SK-N-SH (cell line): ENCODE data around the gene SOS2. TPM values are rescaled to one million over a fixed set of nuclear protein-coding genes. Genes with fewer than 3 reads are reported as not detected.
A peak's percentile ranks its signal among the peaks of the same experiment; 100 is the strongest.

Experiments
- CTCF ChIA-PET: fragments of 300-600, 350-600 bp; formaldehyde crosslinking; extraction: SDS; loops from one replicate; lab custom pipeline; 2021; lab: Yijun Ruan, JAX
- POLR2A ChIA-PET: fragments of 350-600 bp; sonication (Branson Sonifier 250); formaldehyde crosslinking; extraction: SDS; loops from one replicate; lab custom pipeline; 2020; ENCODE audit warnings: antibody characterized with exemption, inconsistent platforms; lab: Yijun Ruan, JAX
- DNase-seq: peaks from one replicate; pipeline ENCODE4 v3.0.0; 2012
- H2AFZ ChIP-seq: fragments of 200-600 bp; sonication (generic); 2 replicates; pipeline ENCODE4 v1.8.1; 2016; ENCODE audit warnings: antibody characterized with exemption, mild to moderate bottlenecking, low read depth
- H3F3A ChIP-seq: fragments of 200-600 bp; sonication (generic); replicated peaks from 2 replicates; pipeline ENCODE3; 2016; ENCODE audit warnings: antibody characterized with exemption, mild to moderate bottlenecking; ENCODE audit not compliant: insufficient read depth
- H3K27ac ChIP-seq, 2 experiments: fragments of 200-500 bp in 1 of 2; fragments of 200-600 bp in 1 of 2; sonication (Bioruptor generic) in 1 of 2; sonication (generic), shearing (Covaris generic) in 1 of 2; 2 replicates each; pipeline versions ENCODE4 v1.5.1 to v1.6.1; 2014 to 2016; ENCODE audit warnings: low read depth in 2 of 2, inconsistent platforms in 1 of 2, low read length in 1 of 2, mild to moderate bottlenecking in 1 of 2, mixed read lengths in 1 of 2
- H3K27me3 ChIP-seq: fragments of 200-600 bp; sonication (generic), shearing (Covaris generic); 2 replicates; pipeline ENCODE4 v1.6.1; 2016; ENCODE audit warnings: mixed run types; ENCODE audit not compliant: insufficient read depth
- H3K36me3 ChIP-seq, 2 experiments: fragments of 200-500 bp in 1 of 2; fragments of 200-600 bp in 1 of 2; sonication (Bioruptor generic) in 1 of 2; sonication (generic) in 1 of 2; replicated peaks in 1 of 2; 2 replicates each; pipeline versions ENCODE3 to v1.5.1; 2014 to 2016; ENCODE audit warnings: low read length in 1 of 2, mild to moderate bottlenecking in 1 of 2; ENCODE audit not compliant: insufficient read depth in 2 of 2, control insufficient read depth in 1 of 2
- H3K4me1 ChIP-seq, 2 experiments: fragments of 200-500 bp in 1 of 2; fragments of 200-600 bp in 1 of 2; sonication (Bioruptor generic) in 1 of 2; sonication (generic), shearing (Covaris generic) in 1 of 2; 2 replicates each; pipeline versions ENCODE4 v1.5.1 to v1.6.1; 2014 to 2016; ENCODE audit warnings: low read depth in 1 of 2, low read length in 1 of 2, mixed run types in 1 of 2; ENCODE audit not compliant: insufficient read depth in 2 of 2, control insufficient read depth in 1 of 2
- H3K4me2 ChIP-seq: fragments of 200-600 bp; sonication (generic), shearing (Covaris generic); 2 replicates; pipeline ENCODE4 v1.6.1; 2017; ENCODE audit warnings: mixed run types
- H3K4me3 ChIP-seq, 2 experiments: fragments of 200-500 bp in 1 of 2; fragments of 200-600 bp in 1 of 2; sonication (Bioruptor generic) in 1 of 2; sonication (generic), shearing (Covaris generic) in 1 of 2; 2 replicates each; pipeline versions ENCODE4 v1.5.1 to v1.8.1; 2014 to 2016; ENCODE audit warnings: low read depth in 2 of 2, inconsistent platforms in 1 of 2, low read length in 1 of 2, mild to moderate bottlenecking in 1 of 2, mixed read lengths in 1 of 2, moderate library complexity in 1 of 2
- H3K79me2 ChIP-seq: fragments of 200-600 bp; sonication (generic); 2 replicates; pipeline ENCODE4 v1.8.1; 2017; ENCODE audit warnings: mild to moderate bottlenecking; ENCODE audit not compliant: insufficient read depth
- H3K9ac ChIP-seq: fragments of 200-600 bp; sonication (generic); 2 replicates; pipeline ENCODE4 v1.6.1; 2017; ENCODE audit warnings: mixed run types
- H3K9me2 ChIP-seq: fragments of 200-600 bp; sonication (generic); 2 replicates; pipeline ENCODE4 v1.6.1; 2017; ENCODE audit warnings: mixed run types
- H3K9me3 ChIP-seq: fragments of 200-600 bp; sonication (generic); 2 replicates; pipeline ENCODE4 v1.6.1; 2017; ENCODE audit warnings: mixed run types, mild to moderate bottlenecking, moderate library complexity
- H4K20me1 ChIP-seq: fragments of 200-600 bp; sonication (generic); 2 replicates; pipeline ENCODE4 v1.6.1; 2017; ENCODE audit warnings: mild to moderate bottlenecking, mixed run types; ENCODE audit not compliant: insufficient read depth
- CTCF ChIP-seq: fragments of 200-600 bp; sonication (generic); IDR thresholded peaks from 2 replicates; pipeline ENCODE4 v1.6.1; 2017; ENCODE audit warnings: antibody characterized with exemption, mild to moderate bottlenecking, moderate library complexity
- ELF1 ChIP-seq: IDR thresholded peaks from 2 replicates; pipeline ENCODE4 v1.4.0; 2012
- FOSL2 ChIP-seq: IDR thresholded peaks from 2 replicates; pipeline ENCODE4 v1.4.0; 2012; ENCODE audit warnings: low read depth, mild to moderate bottlenecking, moderate library complexity, borderline replicate concordance
- FOXM1 ChIP-seq: IDR thresholded peaks from 2 replicates; pipeline ENCODE4 v1.4.0; 2012; ENCODE audit warnings: low read depth, mild to moderate bottlenecking
- GABPA ChIP-seq: IDR thresholded peaks from 2 replicates; pipeline ENCODE4 v1.4.0; 2012; ENCODE audit warnings: low read depth, mild to moderate bottlenecking
- GATA2 ChIP-seq: sonication (generic); formaldehyde crosslinking; IDR thresholded peaks from 2 replicates; pipeline ENCODE4 v1.5.0; 2020; ENCODE audit warnings: mild to moderate bottlenecking, missing genetic modification reagents
- JUND ChIP-seq: IDR thresholded peaks from 2 replicates; pipeline ENCODE4 v1.4.0; 2012
- MAX ChIP-seq: IDR thresholded peaks from 2 replicates; pipeline ENCODE4 v1.4.0; 2012; ENCODE audit warnings: low read depth
- MEF2A ChIP-seq: IDR thresholded peaks from 2 replicates; pipeline ENCODE4 v1.4.0; 2012; ENCODE audit warnings: low read depth, borderline replicate concordance
- MXI1 ChIP-seq: IDR thresholded peaks from 2 replicates; pipeline ENCODE4 v1.6.1; 2012; ENCODE audit warnings: mild to moderate bottlenecking, low read depth, low read length, improper control_type of control experiment
- NFIC ChIP-seq: IDR thresholded peaks from 2 replicates; pipeline ENCODE4 v1.4.0; 2012; ENCODE audit warnings: borderline replicate concordance
- NRF1 ChIP-seq: IDR thresholded peaks from 2 replicates; pipeline ENCODE4 v1.6.1; 2012; ENCODE audit warnings: low read depth, mild to moderate bottlenecking, low read length
- PBX3 ChIP-seq: IDR thresholded peaks from 2 replicates; pipeline ENCODE4; 2012
- POLR2AphosphoS5 ChIP-seq: IDR thresholded peaks from 2 replicates; pipeline ENCODE4 v1.6.1; 2012; ENCODE audit warnings: low read depth, low read length
- RAD21 ChIP-seq: IDR thresholded peaks from 2 replicates; pipeline ENCODE4 v1.6.1; 2012; ENCODE audit warnings: mild to moderate bottlenecking, low read length
- REST ChIP-seq: IDR thresholded peaks from 2 replicates; pipeline ENCODE4 v1.6.1; 2012; ENCODE audit warnings: mild to moderate bottlenecking, low read depth, low read length, moderate library complexity
- RXRA ChIP-seq: IDR thresholded peaks from 2 replicates; pipeline ENCODE4 v1.4.0; 2012; ENCODE audit warnings: low read depth, mild to moderate bottlenecking, borderline replicate concordance
- SIN3A ChIP-seq: IDR thresholded peaks from 2 replicates; pipeline ENCODE4 v1.6.1; 2012; ENCODE audit warnings: low read depth, mild to moderate bottlenecking, low read length, moderate library complexity, borderline replicate concordance
- TAF1 ChIP-seq: IDR thresholded peaks from 2 replicates; pipeline ENCODE4 v1.6.1; 2012; ENCODE audit warnings: low read depth, mild to moderate bottlenecking, low read length, moderate library complexity, borderline replicate concordance
- TEAD4 ChIP-seq: IDR thresholded peaks from 2 replicates; pipeline ENCODE4 v1.4.0; 2012; ENCODE audit warnings: mild to moderate bottlenecking, borderline replicate concordance; ENCODE audit not compliant: insufficient read depth
- USF1 ChIP-seq: IDR thresholded peaks from 2 replicates; pipeline ENCODE4 v1.4.0; 2012; ENCODE audit warnings: low read depth, borderline replicate concordance
- USF2 ChIP-seq: fragments of 150-350 bp; IDR thresholded peaks from 2 replicates; pipeline ENCODE4 v1.6.1; 2017; ENCODE audit warnings: antibody characterized with exemption, low read length, low read depth, borderline replicate concordance
- WGBS: methylation state at CpG from one replicate; pipeline ENCODE4 v1.1.6; 2017; ENCODE audit warnings: low lambda C conversion rate; 5-methylcytosine and 5-hydroxymethylcytosine counted together
- polyA plus RNA-seq, 3 experiments: library from polyadenylated mRNA; depleted of rRNA; stranded (reverse); fragments of >200 nt; gene quantifications; 2 replicates each; pipeline ENCODE4 v1.2.3, GENCODE V29; 2012

SOS2 gene
- polyA plus RNA-seq, 1 of the 3 experiments (the other 2 are of a cell fraction): 6.2 TPM

- TF ChIP-seq PBX3 (no peak), TAF1 (no peak), USF2 (no peak), MEF2A (no peak), GABPA (no peak)
Observed at GRCh38 chr14:50230401-50230700, 1.0 kb downstream of the SOS2 start (continued).

- WGBS: 49% methylated on average over 2 of the region's 2 CpGs
- peaks cover 63% of the 10 kb centered on the region for H3K79me2 ChIP-seq
Observed at GRCh38 chr14:50229681-50230080, 1.7 kb downstream of the SOS2 start.

More at GRCh38 chr14:50229681-50230080, 1.7 kb downstream of the SOS2 start:
- Histone ChIP-seq H3K9me3 (no peaks in the 10 kb centered on the region), H3K36me3 (peaks cover 0 to 14% of the 10 kb centered on the region in 2 experiments), H3K9ac (peak overlapping the region; percentile 79; the same call in 1 of the 2 replicates), H3K27ac (no peak overlapping the region; a peak in 1 of 4 replicates), H3K27me3 (no peaks in the 10 kb centered on the region), H3K4me2 (peak overlapping the region; percentile 75), H3F3A (peaks cover 27% of the 10 kb centered on the region), H4K20me1 (peaks cover 48% of the 10 kb centered on the region), H2AFZ (no peak overlapping the region), H3K9me2 (no peaks in the 10 kb centered on the region), H3K4me1 (peaks cover 9 to 13% of the 10 kb centered on the region in 2 experiments), H3K4me3 (peak overlapping the region; percentile 74 to 97; a peak in 3 of 4 replicates)
- ChIA-PET POLR2A (no interaction called here), CTCF (no interaction called here)
- no peak for DNase-seq
- no peak for TF ChIP-seq FOSL2
- no peak for TF ChIP-seq REST
- TF ChIP-seq NRF1: no peak
- TF ChIP-seq USF2: no peak
- no peak for TF ChIP-seq CTCF
- no peak for TF ChIP-seq MAX
- TF ChIP-seq SIN3A: no peak
- TF ChIP-seq GABPA: no peak
- TF ChIP-seq NFIC: no peak
- TF ChIP-seq TEAD4: no peak
- TF ChIP-seq RXRA: no peak
- TF ChIP-seq FOXM1: no peak
- no peak for TF ChIP-seq MXI1
- TF ChIP-seq RAD21: no peak
- TF ChIP-seq GATA2 (CRISPR knock-in tag): no peak
- no peak for TF ChIP-seq ELF1
- no peak for TF ChIP-seq POLR2AphosphoS5
- no peak for TF ChIP-seq JUND
- no peak for TF ChIP-seq USF1
